Lower leg skin (tissue), 3 donors: ENCODE results near the gene MUC20.
"Not testable (repeated sequence)": the region's sequence is repeated elsewhere in the genome, so short reads cannot be mapped to it uniquely, and the experiment has no call there.

ENCODE experiments used
- CTCF ChIP-seq, 3 donors: fragments of 450-650 bp; IDR thresholded peaks; one replicate each; pipeline ENCODE4 v1.5.1; 2016; ENCODE audit warnings: antibody characterized with exemption in 3 of 3, mild to moderate bottlenecking in 3 of 3, moderate library complexity in 2 of 3
- POLR2A ChIP-seq, 2 donors: fragments of 450-650 bp; IDR thresholded peaks; one replicate each; pipeline ENCODE4 v1.6.1; 2016 to 2017; ENCODE audit warnings: antibody characterized with exemption in 2 of 2, mild to moderate bottlenecking in 1 of 2, moderate library complexity in 1 of 2

- not testable (repeated sequence) for TF ChIP-seq CTCF, POLR2A (IDR thresholded peaks at IDR 0.05)
Observed at GRCh38 chr3:195678391-195679015, 42.3 kb upstream of the MUC20 start.
